Gastrocnemius medialis (tissue), 4 donors: ENCODE data around the gene PCGF1. TPM values are rescaled to one million over a fixed set of nuclear protein-coding genes. Genes with fewer than 3 reads are reported as not detected.

Source experiments
- ATAC-seq, 2 donors: fragments of 150-250 bp; one replicate each; pipeline ENCODE4 v1.9.1; 2016
- DNase-seq, 2 donors: peaks; one replicate each; pipeline ENCODE4 v3.0.0-alpha.2; 2019
- H3K27ac ChIP-seq, 4 donors: fragments of 200-600 bp; sonication (generic); 1 replicate in 1 of 4; 2 replicates in 3 of 4; pipeline ENCODE4 v1.5.1; 2016 to 2018; ENCODE audit warnings: mild to moderate bottlenecking in 2 of 4, moderate library complexity in 1 of 4
- H3K27me3 ChIP-seq, 3 donors: fragments of 200-600 bp; sonication (generic) in 2 of 3; 1 replicate in 1 of 3; 2 replicates in 2 of 3; pipeline versions ENCODE4 v1.5.1 to v1.6.0; 2016 to 2019; ENCODE audit warnings: mild to moderate bottlenecking in 1 of 3, moderate library complexity in 1 of 3
- H3K36me3 ChIP-seq, 2 donors: fragments of 200-600 bp; sonication (generic) in 1 of 2; one replicate each; pipeline ENCODE4 v1.5.1; 2017 to 2018
- H3K4me1 ChIP-seq, 2 donors: fragments of 200-600 bp; sonication (generic) in 1 of 2; one replicate each; pipeline ENCODE4 v1.5.1; 2016 to 2017; ENCODE audit warnings: mild to moderate bottlenecking in 2 of 2
- H3K4me3 ChIP-seq, 4 donors: fragments of 200-600 bp; sonication (generic) in 3 of 4; 1 replicate in 1 of 4; 2 replicates in 3 of 4; pipeline ENCODE4 v1.5.1; 2016 to 2019; ENCODE audit warnings: mild to moderate bottlenecking in 2 of 4
- H3K9me3 ChIP-seq, 3 donors: fragments of 200-600 bp; sonication (generic) in 2 of 3; 1 replicate in 1 of 3; 2 replicates in 2 of 3; pipeline ENCODE4 v1.5.1; 2016 to 2019
- CTCF ChIP-seq, 5 experiments: fragments of 450-650 bp in 3 of 5; fragments of 200-600 bp in 2 of 5; sonication (generic) in 2 of 5; IDR thresholded peaks in 4 of 5; conservative IDR thresholded peaks in 1 of 5; 1 replicate in 4 of 5; 2 replicates in 1 of 5; pipeline ENCODE4 v1.5.1; 2016 to 2019; ENCODE audit warnings: antibody characterized with exemption in 5 of 5, mild to moderate bottlenecking in 3 of 5, moderate library complexity in 3 of 5
- POLR2A ChIP-seq, 2 donors: fragments of 450-650 bp; IDR thresholded peaks; one replicate each; pipeline ENCODE4 v1.6.1; 2017; ENCODE audit warnings: antibody characterized with exemption in 2 of 2, mild to moderate bottlenecking in 2 of 2, moderate library complexity in 2 of 2
- in situ Hi-C, 4 donors: fragments of 200-750 bp; cut with MboI; loops; one replicate each; pipeline versions ENCODE4 v1.15.0 to v1.8.0; 2017; ENCODE audit warnings: low sequenced_read_pairs in 4 of 4
- intact Hi-C: fragments of 100-400 bp; cut with DNase I; formaldehyde crosslinking; loops from one replicate; pipeline ENCODE4 v1.15.1; 2023; ENCODE audit warnings: low total_unique reads
- total RNA-seq, 4 donors: library from RNA; depleted of rRNA; stranded (reverse); fragments of >200 nt; gene quantifications; one replicate each; pipeline versions ENCODE4 v1.1.0 to v1.2.3, GENCODE V29; 2016

The PCGF1 gene
- total RNA-seq, 4 donors from 2014 or later, result 14.2 to 23.6 (median 20.0) TPM

- Histone ChIP-seq H3K4me1 (peaks cover 17 to 27% of the 10 kb centered on the region in 2 donors), H3K27ac (no peak overlapping the region), H3K4me3 (no peak overlapping the region), H3K27me3 (peaks cover 55 to 69% (median 66%) of the 10 kb centered on the region in 3 donors), H3K36me3 (no peaks in the 10 kb centered on the region), H3K9me3 (no peaks in the 10 kb centered on the region)
- intact Hi-C loops (no loop called here), in situ Hi-C loops (no loop called here)
- TF ChIP-seq CTCF (IDR thresholded peaks at IDR 0.05 in 4 of 5, conservative IDR thresholded peaks at IDR 0.05 in 1 of 5), result no peak
- TF ChIP-seq POLR2A (IDR thresholded peaks at IDR 0.05), result no peak
- ATAC-seq (no peak), DNase-seq (no peak)
Observed at GRCh38 chr2:74511104-74511989, 3.9 kb upstream of the PCGF1 start.

GRCh38 chr2:74510272-74510671, 2.8 kb upstream of the PCGF1 start:
- Histone ChIP-seq H3K9me3 (no peaks in the 10 kb centered on the region), H3K27me3 (peaks cover 44 to 62% (median 58%) of the 10 kb centered on the region in 3 donors), H3K27ac (no peak overlapping the region), H3K36me3 (peaks cover 0 to 10% of the 10 kb centered on the region in 2 donors), H3K4me1 (peaks cover 21 to 32% of the 10 kb centered on the region in 2 donors), H3K4me3 (no peak overlapping the region)
- in situ Hi-C loops, result no loop called here
- no peak for ATAC-seq
- TF ChIP-seq CTCF (IDR thresholded peaks at IDR 0.05 in 4 of 5, conservative IDR thresholded peaks at IDR 0.05 in 1 of 5) (no peak), POLR2A (IDR thresholded peaks at IDR 0.05) (no peak)
- DNase-seq, result no peak
- intact Hi-C loops, result no loop called here

- ATAC-seq (peak; percentile 3 to 20), DNase-seq (no peak)
- Histone ChIP-seq H3K36me3 (peaks cover 0 to 18% of the 10 kb centered on the region in 2 donors), H3K4me1 (peaks cover 25 to 36% of the 10 kb centered on the region in 2 donors), H3K27ac (peak overlapping the region; percentile 92 to 100 (median 98)), H3K9me3 (no peaks in the 10 kb centered on the region), H3K27me3 (peaks cover 27 to 53% (median 37%) of the 10 kb centered on the region in 3 donors), H3K4me3 (peak overlapping the region; percentile 75 to 99 (median 84))
- TF ChIP-seq CTCF (IDR thresholded peaks at IDR 0.05 in 4 of 5, conservative IDR thresholded peaks at IDR 0.05 in 1 of 5), result no peak
- TF ChIP-seq POLR2A (IDR thresholded peaks at IDR 0.05), result no peak
- intact Hi-C loops, result loop anchor here (1.0 kb wide), 4 partner anchors 21 to 54 kb away; partner anchors contain the start of genes AUP1, HTRA2 and TTC31
- in situ Hi-C loops, result no loop called here
Observed at GRCh38 chr2:74507926-74508520, 528 bp upstream of the PCGF1 start.

GRCh38 chr2:74505448-74506246, 1.8 kb downstream of the PCGF1 start:
- TF ChIP-seq CTCF (IDR thresholded peaks at IDR 0.05 in 4 of 5, conservative IDR thresholded peaks at IDR 0.05 in 1 of 5) (no peak), POLR2A (IDR thresholded peaks at IDR 0.05) (no peak)
- intact Hi-C loops (no loop called here), in situ Hi-C loops (no loop called here)
- DNase-seq (no peak), ATAC-seq (no peak)
- H3K4me3 ChIP-seq, result peak overlapping the region in 1 of 4 donors; percentile 99
- H3K27me3 ChIP-seq, result peaks cover 18 to 52% (median 32%) of the 10 kb centered on the region in 3 donors
- no peaks in the 10 kb centered on the region for H3K9me3 ChIP-seq
- no peak overlapping the region for H3K27ac ChIP-seq
- H3K4me1 ChIP-seq, result peaks cover 25 to 41% of the 10 kb centered on the region in 2 donors
- peaks cover 0 to 18% of the 10 kb centered on the region in 2 donors for H3K36me3 ChIP-seq
